PC-3 (cell line): ENCODE measurements around the gene CDH9. TPM values are rescaled to one million over a fixed set of nuclear protein-coding genes. Genes with fewer than 3 reads are reported as not detected.

Experiments
- ATAC-seq: fragments of 200-7000 bp; cut with Tn5 transposase; 2 replicates; pipeline ENCODE4 v1.9.1; 2020; ENCODE audit warnings: mild to moderate bottlenecking, moderate library complexity
- BruUV-seq: library from RNA; stranded (reverse); fragments of 400-500 nt; replicated peaks from 2 replicates; lab custom pipeline; 2021; lab: Mats Ljungman, UMichigan
- CTCF ChIA-PET: fragments of 300-600 bp; sonication (Branson Sonifier 250); formaldehyde crosslinking; loops from one replicate; lab custom pipeline; 2022; ENCODE audit warnings: antibody characterized with exemption; lab: Charles Lee
- POLR2A ChIA-PET: fragments of 300-600 bp; sonication (Branson Sonifier 250); formaldehyde crosslinking; loops from one replicate; lab custom pipeline; 2022; ENCODE audit warnings: antibody characterized with exemption; ENCODE audit not compliant: unreplicated experiment; lab: Charles Lee
- DNase-seq: peaks from one replicate; pipeline ENCODE4 v3.0.0-alpha.2; 2015
- H2AFZ ChIP-seq: fragments of 300-600 bp; sonication (generic); 2 replicates; pipeline ENCODE4 v1.6.0; 2016; ENCODE audit warnings: antibody characterized with exemption, low read length
- H3F3A ChIP-seq: fragments of 300-600 bp; sonication (generic); one replicate; pipeline ENCODE4 v1.6.0; 2017; ENCODE audit warnings: antibody characterized with exemption, low read length, control low read depth, mild to moderate bottlenecking; ENCODE audit not compliant: unreplicated experiment
- H3K27ac ChIP-seq: fragments of 300-600 bp; sonication (generic); 2 replicates; pipeline ENCODE4 v1.5.1; 2016; ENCODE audit warnings: mild to moderate bottlenecking, low read length
- H3K27me3 ChIP-seq: fragments of 300-600 bp; sonication (generic); 2 replicates; pipeline ENCODE4 v1.6.1; 2016; ENCODE audit warnings: low read length, mixed read lengths
- H3K36me3 ChIP-seq: fragments of 300-600 bp; sonication (generic); 2 replicates; pipeline ENCODE4 v1.6.1; 2016; ENCODE audit warnings: low read depth, mixed run types, low read length, mixed read lengths
- H3K4me1 ChIP-seq: fragments of 300-600 bp; sonication (generic); 2 replicates; pipeline ENCODE4 v1.5.1; 2016; ENCODE audit warnings: low read length; ENCODE audit not compliant: insufficient read depth
- H3K4me2 ChIP-seq: fragments of 300-600 bp; sonication (generic); 2 replicates; pipeline ENCODE4 v1.6.0; 2016; ENCODE audit warnings: low read length
- H3K4me3 ChIP-seq: fragments of 300-600 bp; sonication (generic); 2 replicates; pipeline ENCODE4 v1.5.1; 2016; ENCODE audit warnings: mild to moderate bottlenecking, low read length, mixed read lengths
- H3K79me2 ChIP-seq: fragments of 300-600 bp; sonication (generic); 2 replicates; pipeline ENCODE4 v1.6.1; 2017; ENCODE audit warnings: low read length, mixed read lengths
- H3K9ac ChIP-seq: fragments of 300-600 bp; sonication (generic); 2 replicates; pipeline ENCODE4 v1.6.0; 2016; ENCODE audit warnings: mild to moderate bottlenecking, low read length
- H3K9me2 ChIP-seq: fragments of 300-600 bp; sonication (generic); replicated peaks from 2 replicates; pipeline ENCODE4 v1.6.1; 2016; ENCODE audit warnings: mixed run types, low read length, mixed read lengths
- H3K9me3 ChIP-seq: fragments of 300-600 bp; sonication (generic); 2 replicates; pipeline ENCODE4 v1.6.1; 2016; ENCODE audit warnings: low read length, mixed read lengths
- H4K20me1 ChIP-seq: fragments of 300-600 bp; sonication (generic); 2 replicates; pipeline ENCODE4 v1.6.1; 2016; ENCODE audit warnings: low read length, mixed read lengths
- EZH2 ChIP-seq: fragments of 300-600 bp; sonication (generic); IDR thresholded peaks from one replicate; pipeline ENCODE4 v1.6.1; 2017; ENCODE audit warnings: antibody characterized with exemption, mild to moderate bottlenecking, low read length; ENCODE audit not compliant: unreplicated experiment
- EZH2phosphoT487 ChIP-seq: fragments of 300-600 bp; sonication (generic); IDR thresholded peaks from 2 replicates; pipeline ENCODE4 v1.6.1; 2018; ENCODE audit warnings: mild to moderate bottlenecking, antibody characterized with exemption, low read length, borderline replicate concordance
- intact Hi-C: fragments of 100-400 bp; cut with micrococcal nuclease; formaldehyde crosslinking; loops from 2 replicates; pipeline ENCODE4 v1.9.0; 2023
- total RNA-seq: library from RNA; depleted of rRNA; stranded (reverse); fragments of >200 nt; gene quantifications from 2 replicates; pipeline ENCODE4 v1.2.3, GENCODE V29; 2014
- TF ChIP-seq, protein P1 (sequence below): fragments of 300-600 bp; sonication (generic); conservative IDR thresholded peaks from 2 replicates; pipeline ENCODE4 v1.5.1; 2017; ENCODE audit warnings: antibody characterized with exemption, low read depth, mild to moderate bottlenecking, low read length

CDH9 gene
- total RNA-seq, 1 experiment from 2014 or later = not detected

DNA sequence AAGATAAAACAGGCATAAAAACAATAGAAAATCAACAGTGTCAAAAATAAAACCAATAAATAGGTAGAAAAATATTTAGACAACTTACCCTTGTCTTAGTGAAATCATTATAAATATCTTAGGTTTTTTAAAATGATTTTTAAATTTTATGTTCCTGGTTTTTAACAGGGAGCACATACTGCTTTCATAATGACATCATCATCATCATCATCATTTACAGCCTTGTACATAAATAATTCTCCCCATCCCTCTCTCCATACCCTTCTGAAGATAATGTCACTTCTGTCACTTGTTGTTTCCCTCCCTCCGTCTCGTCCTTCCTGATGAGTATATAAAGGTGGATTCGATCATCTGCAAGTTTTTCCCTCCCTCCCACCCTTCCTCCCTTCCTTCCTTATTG lies 56.6 kb downstream of the CDH9 start:
- ChIA-PET POLR2A (no interaction called here), CTCF (no interaction called here)
- Histone ChIP-seq H3K4me2 (no peak overlapping the region), H3K27ac (no peak overlapping the region), H3K9me3 (no peaks in the 10 kb centered on the region), H3K4me3 (no peak overlapping the region), H3K4me1 (peaks cover 4% of the 10 kb centered on the region), H3K9me2 (no peaks in the 10 kb centered on the region), H3K27me3 (no peaks in the 10 kb centered on the region), H3K36me3 (no peaks in the 10 kb centered on the region), H3K9ac (no peak overlapping the region), H2AFZ (no peak overlapping the region), H3K79me2 (no peaks in the 10 kb centered on the region), H3F3A (no peaks in the 10 kb centered on the region), H4K20me1 (no peaks in the 10 kb centered on the region)
- ATAC-seq (no peak), DNase-seq (no peak)
- intact Hi-C loops = no loop called here
- TF ChIP-seq EZH2phosphoT487 = no peak
- TF ChIP-seq EZH2 = no peak
- TF ChIP-seq, protein P1, sequence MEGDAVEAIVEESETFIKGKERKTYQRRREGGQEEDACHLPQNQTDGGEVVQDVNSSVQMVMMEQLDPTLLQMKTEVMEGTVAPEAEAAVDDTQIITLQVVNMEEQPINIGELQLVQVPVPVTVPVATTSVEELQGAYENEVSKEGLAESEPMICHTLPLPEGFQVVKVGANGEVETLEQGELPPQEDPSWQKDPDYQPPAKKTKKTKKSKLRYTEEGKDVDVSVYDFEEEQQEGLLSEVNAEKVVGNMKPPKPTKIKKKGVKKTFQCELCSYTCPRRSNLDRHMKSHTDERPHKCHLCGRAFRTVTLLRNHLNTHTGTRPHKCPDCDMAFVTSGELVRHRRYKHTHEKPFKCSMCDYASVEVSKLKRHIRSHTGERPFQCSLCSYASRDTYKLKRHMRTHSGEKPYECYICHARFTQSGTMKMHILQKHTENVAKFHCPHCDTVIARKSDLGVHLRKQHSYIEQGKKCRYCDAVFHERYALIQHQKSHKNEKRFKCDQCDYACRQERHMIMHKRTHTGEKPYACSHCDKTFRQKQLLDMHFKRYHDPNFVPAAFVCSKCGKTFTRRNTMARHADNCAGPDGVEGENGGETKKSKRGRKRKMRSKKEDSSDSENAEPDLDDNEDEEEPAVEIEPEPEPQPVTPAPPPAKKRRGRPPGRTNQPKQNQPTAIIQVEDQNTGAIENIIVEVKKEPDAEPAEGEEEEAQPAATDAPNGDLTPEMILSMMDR = no peak
- BruUV-seq = no TSS peak

DNA sequence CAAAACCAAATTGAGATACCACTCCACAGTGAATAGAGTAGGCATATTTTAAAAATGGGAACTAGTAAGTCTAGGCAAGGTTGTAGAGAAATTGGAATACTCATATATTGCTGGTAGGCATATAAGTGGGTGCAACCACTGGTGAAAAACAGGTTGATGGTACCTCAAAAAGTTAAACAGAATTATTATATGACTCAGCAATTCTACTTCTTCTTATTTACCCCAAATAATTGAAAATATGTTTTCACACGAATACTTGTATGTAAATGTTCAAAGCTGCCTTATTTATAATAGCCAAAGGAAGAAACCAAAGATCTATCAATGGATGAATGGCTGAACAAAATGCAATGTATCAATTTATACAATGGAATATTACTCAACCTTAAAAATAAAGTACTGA lies 79.1 kb downstream of the CDH9 start:
- H3K9me3 ChIP-seq = no peaks in the 10 kb centered on the region
- ATAC-seq = no peak
- no peak overlapping the region for H3K27ac ChIP-seq
- H3K4me2 ChIP-seq = no peak overlapping the region
- POLR2A ChIA-PET = no interaction called here
- CTCF ChIA-PET = no interaction called here
- no peak overlapping the region for H2AFZ ChIP-seq
- H3K9ac ChIP-seq = no peak overlapping the region
- TF ChIP-seq EZH2 (no peak), EZH2phosphoT487 (no peak)
- TF ChIP-seq, protein P1 = no peak
- BruUV-seq = no TSS peak
- H3K9me2 ChIP-seq = no peaks in the 10 kb centered on the region
- intact Hi-C loops = no loop called here
- no peak overlapping the region for H3K4me3 ChIP-seq
- no peaks in the 10 kb centered on the region for H3K27me3 ChIP-seq
- no peaks in the 10 kb centered on the region for H3K4me1 ChIP-seq
- H3K79me2 ChIP-seq = no peaks in the 10 kb centered on the region
- DNase-seq = no peak
- no peaks in the 10 kb centered on the region for H3F3A ChIP-seq
- no peaks in the 10 kb centered on the region for H4K20me1 ChIP-seq
- H3K36me3 ChIP-seq = no peaks in the 10 kb centered on the region

DNA sequence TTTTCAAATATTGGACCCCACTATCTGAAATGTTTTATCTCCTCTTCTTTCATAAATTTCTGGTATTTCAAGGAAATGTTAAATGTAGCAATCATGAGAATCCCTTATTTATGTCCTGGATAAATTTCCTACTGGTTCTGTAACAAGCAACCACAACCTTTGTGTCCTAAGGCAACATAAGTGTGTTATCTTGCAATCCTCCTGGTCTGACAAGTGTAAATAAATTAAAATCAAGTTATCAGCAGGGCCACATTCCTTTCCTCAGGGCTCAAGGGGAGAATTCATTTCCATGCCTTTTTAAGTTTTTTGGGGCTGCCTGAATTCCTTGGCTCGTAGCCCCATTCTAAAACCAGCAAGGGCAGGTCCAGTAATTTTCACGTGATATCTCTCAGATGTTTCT lies 83.2 kb downstream of the CDH9 start:
- BruUV-seq = no TSS peak
- ATAC-seq (no peak), DNase-seq (no peak)
- no peaks in the 10 kb centered on the region for H3K4me1 ChIP-seq
- TF ChIP-seq, protein P1 = no peak
- TF ChIP-seq EZH2phosphoT487 (no peak), EZH2 (no peak)
- H3K4me3 ChIP-seq = no peak overlapping the region
- ChIA-PET POLR2A (no interaction called here), CTCF (no interaction called here)
- no peak overlapping the region for H2AFZ ChIP-seq
- no peaks in the 10 kb centered on the region for H3F3A ChIP-seq
- no peaks in the 10 kb centered on the region for H3K79me2 ChIP-seq
- no peak overlapping the region for H3K4me2 ChIP-seq
- H4K20me1 ChIP-seq = no peaks in the 10 kb centered on the region
- H3K9me3 ChIP-seq = no peaks in the 10 kb centered on the region
- no peak overlapping the region for H3K27ac ChIP-seq
- intact Hi-C loops = no loop called here
- H3K36me3 ChIP-seq = no peaks in the 10 kb centered on the region
- no peaks in the 10 kb centered on the region for H3K9me2 ChIP-seq
- H3K9ac ChIP-seq = no peak overlapping the region
- H3K27me3 ChIP-seq = no peaks in the 10 kb centered on the region
